ENCODE data around the gene JADE2.
"Not testable (repeated sequence)": the region's sequence is repeated elsewhere in the genome, so short reads cannot be mapped to it uniquely, and the experiment has no call there.

The JADE2 gene

GRCh38 chr5:134551901-134552300, 26.4 kb downstream of the JADE2 start:
- DNase-seq (ENCODE audit: low read depth in 2 of 2), result no peak

- no peak for DNase-seq (ENCODE audit: low read depth in 2 of 2)
These were observed 26.8 kb downstream of the JADE2 start for GRCh38 chr5:134552301-134552700.

GRCh38 chr5:134552716-134553115, 27.2 kb downstream of the JADE2 start:
- not testable (repeated sequence) for DNase-seq (ENCODE audit: low read depth in 2 of 2)

GRCh38 chr5:134553821-134554267, 28.4 kb downstream of the JADE2 start:
- no peak for DNase-seq (ENCODE audit: low read depth in 2 of 2)

GRCh38 chr5:134554319-134555222, 29.1 kb downstream of the JADE2 start:
- DNase-seq (ENCODE audit: low read depth in 2 of 2), result peak in 1 of 2 donors; percentile 38

- no peak for DNase-seq (ENCODE audit: low read depth in 2 of 2)
These were observed 29.9 kb downstream of the JADE2 start for GRCh38 chr5:134555223-134555889.

- DNase-seq (ENCODE audit: low read depth in 2 of 2), result peak; percentile 49 to 63
These were observed 30.4 kb downstream of the JADE2 start for GRCh38 chr5:134555890-134556311.

GRCh38 chr5:134556588-134556987, 31.1 kb downstream of the JADE2 start:
- not testable (repeated sequence) for DNase-seq (ENCODE audit: low read depth in 2 of 2)

- DNase-seq (ENCODE audit: low read depth in 2 of 2), result no peak
These were observed 31.5 kb downstream of the JADE2 start for GRCh38 chr5:134556994-134557393.

- DNase-seq (ENCODE audit: low read depth in 2 of 2), result no peak
These were observed 34.2 kb downstream of the JADE2 start for GRCh38 chr5:134559672-134560071.

GRCh38 chr5:134560698-134561097, 35.2 kb downstream of the JADE2 start:
- no peak for DNase-seq (ENCODE audit: low read depth in 2 of 2)

- DNase-seq (ENCODE audit: low read depth in 2 of 2), result no peak
These were observed 36.4 kb downstream of the JADE2 start for GRCh38 chr5:134561871-134562296.

- no peak for DNase-seq (ENCODE audit: low read depth in 2 of 2)
These were observed 37.8 kb downstream of the JADE2 start for GRCh38 chr5:134563221-134563620.

- DNase-seq (ENCODE audit: low read depth in 2 of 2), result no peak
These were observed 38.5 kb downstream of the JADE2 start for GRCh38 chr5:134563962-134564361.

GRCh38 chr5:134564396-134564795, 38.9 kb downstream of the JADE2 start:
- DNase-seq (ENCODE audit: low read depth in 2 of 2), result no peak

- DNase-seq (ENCODE audit: low read depth in 2 of 2), result no peak
These were observed 40.6 kb downstream of the JADE2 start for GRCh38 chr5:134565791-134566740.

- no peak for DNase-seq (ENCODE audit: low read depth in 2 of 2)
These were observed 41.3 kb downstream of the JADE2 start for GRCh38 chr5:134566741-134567221.

- DNase-seq (ENCODE audit: low read depth in 2 of 2), result no peak
These were observed 42.3 kb downstream of the JADE2 start for GRCh38 chr5:134567641-134568336.

GRCh38 chr5:134568337-134568700, 42.8 kb downstream of the JADE2 start:
- DNase-seq (ENCODE audit: low read depth in 2 of 2), result no peak

GRCh38 chr5:134568761-134569695, 43.6 kb downstream of the JADE2 start:
- DNase-seq (ENCODE audit: low read depth in 2 of 2), result no peak

All from stimulated activated CD4-positive, alpha-beta T cell treated with anti-CD3 and anti-CD28 coated beads, Interleukin-1b, Interleukin-23, amount 100 ng/mL, for 1 hour (primary cell).